Measurements from ENCODE around the gene PRG3.

Gene PRG3

GRCh38 chr11:57392066-57392762 lies 11.3 kb upstream of the PRG3 start:
- Histone ChIP-seq H3K9me3 (ENCODE audit: insufficient read depth, low read length) (no peaks in the 10 kb centered on the region), H3K79me2 (ENCODE audit: low read length) (no peaks in the 10 kb centered on the region), H3K27me3 (ENCODE audit: low read depth, low read length) (no peaks in the 10 kb centered on the region), H2AFZ (ENCODE audit: low read depth, low read length) (no peak overlapping the region), H3K4me1 (ENCODE audit: low read length) (peaks cover 10% of the 10 kb centered on the region), H3K9ac (ENCODE audit: low read length) (no peak overlapping the region), H4K20me1 (ENCODE audit: insufficient read depth, low read length) (no peaks in the 10 kb centered on the region), H3K4me2 (ENCODE audit: low read length) (no peak overlapping the region), H3K4me3 (ENCODE audit: low read length) (no peak overlapping the region), H3K36me3 (replicated peaks; ENCODE audit: low read depth, low read length) (no peaks in the 10 kb centered on the region), H3K27ac (ENCODE audit: low read length) (no peak overlapping the region)
- TF ChIP-seq, protein P1, sequence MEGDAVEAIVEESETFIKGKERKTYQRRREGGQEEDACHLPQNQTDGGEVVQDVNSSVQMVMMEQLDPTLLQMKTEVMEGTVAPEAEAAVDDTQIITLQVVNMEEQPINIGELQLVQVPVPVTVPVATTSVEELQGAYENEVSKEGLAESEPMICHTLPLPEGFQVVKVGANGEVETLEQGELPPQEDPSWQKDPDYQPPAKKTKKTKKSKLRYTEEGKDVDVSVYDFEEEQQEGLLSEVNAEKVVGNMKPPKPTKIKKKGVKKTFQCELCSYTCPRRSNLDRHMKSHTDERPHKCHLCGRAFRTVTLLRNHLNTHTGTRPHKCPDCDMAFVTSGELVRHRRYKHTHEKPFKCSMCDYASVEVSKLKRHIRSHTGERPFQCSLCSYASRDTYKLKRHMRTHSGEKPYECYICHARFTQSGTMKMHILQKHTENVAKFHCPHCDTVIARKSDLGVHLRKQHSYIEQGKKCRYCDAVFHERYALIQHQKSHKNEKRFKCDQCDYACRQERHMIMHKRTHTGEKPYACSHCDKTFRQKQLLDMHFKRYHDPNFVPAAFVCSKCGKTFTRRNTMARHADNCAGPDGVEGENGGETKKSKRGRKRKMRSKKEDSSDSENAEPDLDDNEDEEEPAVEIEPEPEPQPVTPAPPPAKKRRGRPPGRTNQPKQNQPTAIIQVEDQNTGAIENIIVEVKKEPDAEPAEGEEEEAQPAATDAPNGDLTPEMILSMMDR (IDR thresholded peaks at IDR 0.05; ENCODE audit: low read depth, low read length): no peak
- no peak for TF ChIP-seq EZH2phosphoT487 (IDR thresholded peaks at IDR 0.05; ENCODE audit: low read depth)

- Histone ChIP-seq H3K9ac (ENCODE audit: low read length) (no peak overlapping the region), H2AFZ (ENCODE audit: low read depth, low read length) (no peak overlapping the region), H3K4me1 (ENCODE audit: low read length) (peaks cover 10% of the 10 kb centered on the region), H3K27ac (ENCODE audit: low read length) (no peak overlapping the region), H3K36me3 (replicated peaks; ENCODE audit: low read depth, low read length) (no peaks in the 10 kb centered on the region), H3K9me3 (ENCODE audit: insufficient read depth, low read length) (no peaks in the 10 kb centered on the region), H3K4me2 (ENCODE audit: low read length) (no peak overlapping the region), H4K20me1 (ENCODE audit: insufficient read depth, low read length) (no peaks in the 10 kb centered on the region), H3K79me2 (ENCODE audit: low read length) (no peaks in the 10 kb centered on the region), H3K27me3 (ENCODE audit: low read depth, low read length) (no peaks in the 10 kb centered on the region), H3K4me3 (ENCODE audit: low read length) (no peak overlapping the region)
- TF ChIP-seq, protein P1 (IDR thresholded peaks at IDR 0.05; ENCODE audit: low read depth, low read length): no peak
- no peak for TF ChIP-seq EZH2phosphoT487 (IDR thresholded peaks at IDR 0.05; ENCODE audit: low read depth)
These were observed 10.6 kb upstream of the PRG3 start for GRCh38 chr11:57391539-57391938.

GRCh38 chr11:57391111-57391510 lies 10.2 kb upstream of the PRG3 start:
- H3K4me1 ChIP-seq (ENCODE audit: low read length): peaks cover 15% of the 10 kb centered on the region
- H3K27me3 ChIP-seq (ENCODE audit: low read depth, low read length): no peaks in the 10 kb centered on the region
- H3K79me2 ChIP-seq (ENCODE audit: low read length): no peaks in the 10 kb centered on the region
- no peaks in the 10 kb centered on the region for H4K20me1 ChIP-seq (ENCODE audit: insufficient read depth, low read length)
- H3K27ac ChIP-seq (ENCODE audit: low read length): no peak overlapping the region
- H2AFZ ChIP-seq (ENCODE audit: low read depth, low read length): no peak overlapping the region
- TF ChIP-seq, protein P1 (IDR thresholded peaks at IDR 0.05; ENCODE audit: low read depth, low read length): no peak
- TF ChIP-seq EZH2phosphoT487 (IDR thresholded peaks at IDR 0.05; ENCODE audit: low read depth): no peak
- no peak overlapping the region for H3K4me3 ChIP-seq (ENCODE audit: low read length)
- H3K9ac ChIP-seq (ENCODE audit: low read length): no peak overlapping the region
- no peaks in the 10 kb centered on the region for H3K36me3 ChIP-seq (replicated peaks; ENCODE audit: low read depth, low read length)
- H3K9me3 ChIP-seq (ENCODE audit: insufficient read depth, low read length): no peaks in the 10 kb centered on the region
- no peak overlapping the region for H3K4me2 ChIP-seq (ENCODE audit: low read length)

GRCh38 chr11:57390535-57390934 lies 9.6 kb upstream of the PRG3 start, which contains the start of gene PRG2:
Gene PRG2 (minus strand): TSS chr11:57390650. CDS start chr11:57389944, 706 bp downstream.
- Histone ChIP-seq H3K4me3 (ENCODE audit: low read length) (no peak within 1 kb of the TSS), H3K9ac (ENCODE audit: low read length) (no peak within 1 kb of the TSS), H2AFZ (ENCODE audit: low read depth, low read length) (no peak within 1 kb of the TSS), H3K79me2 (ENCODE audit: low read length) (no peaks in the 10 kb centered on the region), H3K36me3 (replicated peaks; ENCODE audit: low read depth, low read length) (no peaks in the 10 kb centered on the region), H3K9me3 (ENCODE audit: insufficient read depth, low read length) (no peaks in the 10 kb centered on the region), H3K4me2 (ENCODE audit: low read length) (no peak within 1 kb of the TSS), H3K27me3 (ENCODE audit: low read depth, low read length) (no peaks in the 10 kb centered on the region), H3K4me1 (ENCODE audit: low read length) (peaks cover 21% of the 10 kb centered on the region), H4K20me1 (ENCODE audit: insufficient read depth, low read length) (no peaks in the 10 kb centered on the region), H3K27ac (ENCODE audit: low read length) (no peak within 1 kb of the TSS)
- TF ChIP-seq, protein P1 (IDR thresholded peaks at IDR 0.05; ENCODE audit: low read depth, low read length): no peak
